Measurements from ENCODE around the gene CDR2. TPM values are rescaled to one million over a fixed set of nuclear protein-coding genes. Genes with fewer than 3 reads are reported as not detected.
A peak's percentile ranks its signal among the peaks of the same experiment; 100 is the strongest.

The CDR2 gene
- total and polyA plus RNA-seq, 9 of the 15 experiments (the other 6 are each of a cell fraction or from before 2014, with no cell fraction given) = 4.6 to 30.3 (median 19.9) TPM

DNA sequence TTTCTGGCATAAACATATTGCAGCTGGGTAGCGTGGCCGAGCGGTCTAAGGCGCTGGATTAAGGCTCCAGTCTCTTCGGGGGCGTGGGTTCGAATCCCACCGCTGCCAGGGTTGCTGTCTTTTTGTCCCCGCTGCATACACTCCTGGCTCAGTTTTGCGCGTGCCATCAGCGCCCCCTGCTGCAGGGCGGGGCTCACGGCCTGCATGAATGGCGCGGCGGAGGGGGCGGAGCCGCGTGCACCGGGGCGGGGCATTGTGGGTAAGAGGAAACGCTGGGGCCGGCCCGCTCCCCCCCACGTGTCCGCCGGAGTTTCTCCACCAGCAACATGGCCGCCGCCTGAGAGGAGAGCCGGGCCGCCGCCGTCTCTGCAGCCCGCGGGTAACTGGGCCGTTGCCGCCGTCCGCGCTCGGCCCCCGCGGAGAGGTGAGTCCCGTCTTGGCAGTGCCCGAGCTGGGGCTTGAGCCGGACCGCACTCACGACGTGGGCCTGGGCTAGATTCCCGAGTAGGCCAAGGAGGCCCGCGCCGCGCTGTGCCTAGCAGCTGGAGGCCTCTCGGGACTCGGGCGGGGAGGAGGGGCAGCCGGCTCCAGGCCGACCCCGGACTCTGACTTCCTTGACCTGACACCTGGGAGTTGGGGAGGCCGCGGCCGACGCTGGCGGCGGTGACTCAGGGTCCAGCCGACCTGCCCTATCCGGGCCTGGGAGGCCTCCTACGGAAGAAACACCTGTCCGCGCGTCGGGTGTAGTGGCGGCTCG, 77.1 kb downstream of the CDR2 start, which contains the start of gene POLR3E (continued):
- TF ChIP-seq TBL1XR1 (IDR thresholded peaks at IDR 0.05; ENCODE audit: low read length in 2 of 2) (peak in 1 of 2 experiments; percentile 96; a peak in 3 of 4 replicates), CREB1 (IDR thresholded peaks at IDR 0.05) (peak; percentile 60), CREB1 (CRISPR knock-in tag; IDR thresholded peaks at IDR 0.05) (peak; percentile 89), ELF2 (CRISPR knock-in tag; IDR thresholded peaks at IDR 0.05) (peak; percentile 59; the same call in 1 of the 2 replicates), MAFK (IDR thresholded peaks at IDR 0.05; ENCODE audit: low read length) (peak; percentile 72), NR4A1 (CRISPR knock-in tag; IDR thresholded peaks at IDR 0.05) (no peak), NR4A1 (tag; IDR thresholded peaks at IDR 0.05) (0 out of 2 replicates have a peak, but pooled peaks have one; percentile 32), RBM25 (IDR thresholded peaks at IDR 0.05; ENCODE audit: low read depth, low read length, severe bottlenecking) (peak; percentile 86), PML (IDR thresholded peaks at IDR 0.05; ENCODE audit: low read length) (peak; percentile 18; the same call in 1 of the 2 replicates), NR2C2 (CRISPR knock-in tag; IDR thresholded peaks at IDR 0.05) (0 out of 2 replicates have a peak, but pooled peaks have one; percentile 22), NR2C2 (tag; IDR thresholded peaks at IDR 0.05) (no peak; the same call in 1 of the 2 replicates)
- TF ChIP-seq, protein P1, sequence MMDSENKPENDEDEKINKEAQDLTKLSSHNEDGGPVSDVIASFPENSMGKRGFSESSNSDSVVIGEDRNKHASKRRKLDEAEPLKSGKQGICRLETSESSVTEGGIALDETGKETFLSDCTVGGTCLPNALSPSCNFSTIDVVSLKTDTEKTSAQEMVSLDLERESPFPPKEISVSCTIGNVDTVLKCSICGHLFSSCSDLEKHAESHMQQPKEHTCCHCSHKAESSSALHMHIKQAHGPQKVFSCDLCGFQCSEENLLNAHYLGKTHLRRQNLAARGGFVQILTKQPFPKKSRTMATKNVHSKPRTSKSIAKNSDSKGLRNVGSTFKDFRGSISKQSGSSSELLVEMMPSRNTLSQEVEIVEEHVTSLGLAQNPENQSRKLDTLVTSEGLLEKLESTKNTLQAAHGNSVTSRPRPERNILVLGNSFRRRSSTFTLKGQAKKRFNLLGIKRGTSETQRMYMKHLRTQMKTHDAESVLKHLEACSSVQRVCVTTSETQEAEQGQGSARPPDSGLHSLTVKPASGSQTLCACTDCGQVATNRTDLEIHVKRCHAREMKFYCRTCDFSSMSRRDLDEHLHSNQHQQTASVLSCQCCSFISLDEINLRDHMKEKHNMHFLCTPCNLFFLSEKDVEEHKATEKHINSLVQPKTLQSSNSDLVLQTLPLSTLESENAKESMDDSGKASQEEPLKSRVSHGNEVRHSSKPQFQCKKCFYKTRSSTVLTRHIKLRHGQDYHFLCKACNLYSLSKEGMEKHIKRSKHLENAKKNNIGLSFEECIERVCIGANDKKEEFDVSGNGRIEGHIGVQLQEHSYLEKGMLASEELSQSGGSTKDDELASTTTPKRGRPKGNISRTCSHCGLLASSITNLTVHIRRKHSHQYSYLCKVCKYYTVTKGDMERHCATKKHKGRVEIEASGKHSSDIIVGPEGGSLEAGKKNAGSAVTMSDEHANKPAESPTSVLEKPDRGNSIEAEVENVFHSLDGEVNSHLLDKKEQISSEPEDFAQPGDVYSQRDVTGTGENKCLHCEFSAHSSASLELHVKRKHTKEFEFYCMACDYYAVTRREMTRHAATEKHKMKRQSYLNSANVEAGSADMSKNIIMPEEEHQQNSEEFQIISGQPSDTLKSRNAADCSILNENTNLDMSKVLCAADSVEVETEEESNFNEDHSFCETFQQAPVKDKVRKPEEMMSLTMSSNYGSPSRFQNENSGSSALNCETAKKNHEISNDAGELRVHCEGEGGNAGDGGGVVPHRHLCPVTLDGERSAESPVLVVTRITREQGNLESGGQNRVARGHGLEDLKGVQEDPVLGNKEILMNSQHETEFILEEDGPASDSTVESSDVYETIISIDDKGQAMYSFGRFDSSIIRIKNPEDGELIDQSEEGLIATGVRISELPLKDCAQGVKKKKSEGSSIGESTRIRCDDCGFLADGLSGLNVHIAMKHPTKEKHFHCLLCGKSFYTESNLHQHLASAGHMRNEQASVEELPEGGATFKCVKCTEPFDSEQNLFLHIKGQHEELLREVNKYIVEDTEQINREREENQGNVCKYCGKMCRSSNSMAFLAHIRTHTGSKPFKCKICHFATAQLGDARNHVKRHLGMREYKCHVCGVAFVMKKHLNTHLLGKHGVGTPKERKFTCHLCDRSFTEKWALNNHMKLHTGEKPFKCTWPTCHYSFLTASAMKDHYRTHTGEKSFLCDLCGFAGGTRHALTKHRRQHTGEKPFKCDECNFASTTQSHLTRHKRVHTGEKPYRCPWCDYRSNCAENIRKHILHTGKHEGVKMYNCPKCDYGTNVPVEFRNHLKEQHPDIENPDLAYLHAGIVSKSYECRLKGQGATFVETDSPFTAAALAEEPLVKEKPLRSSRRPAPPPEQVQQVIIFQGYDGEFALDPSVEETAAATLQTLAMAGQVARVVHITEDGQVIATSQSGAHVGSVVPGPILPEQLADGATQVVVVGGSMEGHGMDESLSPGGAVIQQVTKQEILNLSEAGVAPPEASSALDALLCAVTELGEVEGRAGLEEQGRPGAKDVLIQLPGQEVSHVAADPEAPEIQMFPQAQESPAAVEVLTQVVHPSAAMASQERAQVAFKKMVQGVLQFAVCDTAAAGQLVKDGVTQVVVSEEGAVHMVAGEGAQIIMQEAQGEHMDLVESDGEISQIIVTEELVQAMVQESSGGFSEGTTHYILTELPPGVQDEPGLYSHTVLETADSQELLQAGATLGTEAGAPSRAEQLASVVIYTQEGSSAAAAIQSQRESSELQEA (IDR thresholded peaks at IDR 0.05; ENCODE audit: low read depth) = peak; percentile 80
- TF ChIP-seq, protein P2, sequence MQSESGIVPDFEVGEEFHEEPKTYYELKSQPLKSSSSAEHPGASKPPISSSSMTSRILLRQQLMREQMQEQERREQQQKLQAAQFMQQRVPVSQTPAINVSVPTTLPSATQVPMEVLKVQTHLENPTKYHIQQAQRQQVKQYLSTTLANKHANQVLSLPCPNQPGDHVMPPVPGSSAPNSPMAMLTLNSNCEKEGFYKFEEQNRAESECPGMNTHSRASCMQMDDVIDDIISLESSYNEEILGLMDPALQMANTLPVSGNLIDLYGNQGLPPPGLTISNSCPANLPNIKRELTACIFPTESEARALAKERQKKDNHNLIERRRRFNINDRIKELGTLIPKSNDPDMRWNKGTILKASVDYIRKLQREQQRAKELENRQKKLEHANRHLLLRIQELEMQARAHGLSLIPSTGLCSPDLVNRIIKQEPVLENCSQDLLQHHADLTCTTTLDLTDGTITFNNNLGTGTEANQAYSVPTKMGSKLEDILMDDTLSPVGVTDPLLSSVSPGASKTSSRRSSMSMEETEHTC (IDR thresholded peaks at IDR 0.05) = 0 out of 2 replicates have a peak, but pooled peaks have one; percentile 48
- TF ChIP-seq, protein P3, sequence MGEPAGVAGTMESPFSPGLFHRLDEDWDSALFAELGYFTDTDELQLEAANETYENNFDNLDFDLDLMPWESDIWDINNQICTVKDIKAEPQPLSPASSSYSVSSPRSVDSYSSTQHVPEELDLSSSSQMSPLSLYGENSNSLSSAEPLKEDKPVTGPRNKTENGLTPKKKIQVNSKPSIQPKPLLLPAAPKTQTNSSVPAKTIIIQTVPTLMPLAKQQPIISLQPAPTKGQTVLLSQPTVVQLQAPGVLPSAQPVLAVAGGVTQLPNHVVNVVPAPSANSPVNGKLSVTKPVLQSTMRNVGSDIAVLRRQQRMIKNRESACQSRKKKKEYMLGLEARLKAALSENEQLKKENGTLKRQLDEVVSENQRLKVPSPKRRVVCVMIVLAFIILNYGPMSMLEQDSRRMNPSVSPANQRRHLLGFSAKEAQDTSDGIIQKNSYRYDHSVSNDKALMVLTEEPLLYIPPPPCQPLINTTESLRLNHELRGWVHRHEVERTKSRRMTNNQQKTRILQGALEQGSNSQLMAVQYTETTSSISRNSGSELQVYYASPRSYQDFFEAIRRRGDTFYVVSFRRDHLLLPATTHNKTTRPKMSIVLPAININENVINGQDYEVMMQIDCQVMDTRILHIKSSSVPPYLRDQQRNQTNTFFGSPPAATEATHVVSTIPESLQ (CRISPR knock-in tag; IDR thresholded peaks at IDR 0.05) = no peak
- TF ChIP-seq, protein P4, sequence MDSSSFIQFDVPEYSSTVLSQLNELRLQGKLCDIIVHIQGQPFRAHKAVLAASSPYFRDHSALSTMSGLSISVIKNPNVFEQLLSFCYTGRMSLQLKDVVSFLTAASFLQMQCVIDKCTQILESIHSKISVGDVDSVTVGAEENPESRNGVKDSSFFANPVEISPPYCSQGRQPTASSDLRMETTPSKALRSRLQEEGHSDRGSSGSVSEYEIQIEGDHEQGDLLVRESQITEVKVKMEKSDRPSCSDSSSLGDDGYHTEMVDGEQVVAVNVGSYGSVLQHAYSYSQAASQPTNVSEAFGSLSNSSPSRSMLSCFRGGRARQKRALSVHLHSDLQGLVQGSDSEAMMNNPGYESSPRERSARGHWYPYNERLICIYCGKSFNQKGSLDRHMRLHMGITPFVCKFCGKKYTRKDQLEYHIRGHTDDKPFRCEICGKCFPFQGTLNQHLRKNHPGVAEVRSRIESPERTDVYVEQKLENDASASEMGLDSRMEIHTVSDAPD (CRISPR knock-in tag; IDR thresholded peaks at IDR 0.05) = no peak
